ENCODE measurements around the gene LUZP4. TPM values are rescaled to one million over a fixed set of nuclear protein-coding genes. Genes with fewer than 3 reads are reported as not detected.
A peak's percentile ranks its signal among the peaks of the same experiment; 100 is the strongest.

Gene LUZP4
- total and polyA plus RNA-seq, 2 experiments from 2014 or later = not detected

DNA sequence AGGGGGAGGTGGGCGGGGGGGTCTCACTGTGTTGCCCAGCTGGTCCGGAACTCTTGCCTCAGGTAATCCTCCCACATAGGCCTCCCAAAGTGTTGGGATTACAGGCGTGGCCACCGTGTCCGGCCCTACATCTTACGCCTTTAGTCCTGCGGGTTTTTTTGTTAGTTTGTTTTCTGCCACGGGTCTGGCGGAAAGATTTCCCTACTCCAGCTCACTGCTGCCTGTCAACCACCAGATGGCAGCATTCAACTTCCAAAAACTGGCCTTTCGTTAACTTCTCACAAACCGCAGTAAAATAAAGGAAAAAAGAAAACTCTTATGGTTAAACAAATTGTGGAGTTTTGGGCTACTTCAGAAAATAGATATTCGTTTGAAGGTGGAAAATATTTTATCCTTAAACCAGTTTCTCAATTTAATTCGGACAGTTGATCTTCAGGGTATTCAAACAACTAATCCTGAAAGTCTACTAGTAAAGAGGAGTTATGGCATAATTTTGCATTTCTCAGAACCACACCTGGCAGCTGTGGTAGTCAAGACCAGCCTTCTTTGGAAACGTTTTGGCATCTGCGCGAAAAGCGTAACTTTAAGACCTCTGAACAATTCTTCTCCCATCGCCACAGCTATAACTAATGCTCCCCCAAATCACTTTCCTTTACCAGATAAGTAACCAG lies 41.1 kb downstream of the LUZP4 start:
- Histone ChIP-seq H3K4me3 (no peak overlapping the region), H3K4me2 (0 out of 2 replicates have a peak overlapping the region, but pooled peaks have one; percentile 5), H3F3A (replicated peaks; ENCODE audit: low read depth) (no peaks in the 10 kb centered on the region), H3K27ac (ENCODE audit: low read depth) (no peak overlapping the region), H3K4me1 (ENCODE audit: insufficient read depth) (no peaks in the 10 kb centered on the region), H3K9me2 (ENCODE audit: insufficient read depth) (no peaks in the 10 kb centered on the region), H3K27me3 (ENCODE audit: insufficient read depth) (no peaks in the 10 kb centered on the region), H2AFZ (no peak overlapping the region), H4K20me1 (replicated peaks; ENCODE audit: insufficient read depth) (no peaks in the 10 kb centered on the region), H3K79me2 (replicated peaks; ENCODE audit: insufficient read depth) (no peaks in the 10 kb centered on the region), H3K36me3 (ENCODE audit: insufficient read depth) (no peaks in the 10 kb centered on the region)
- TF ChIP-seq STAT1 (IDR thresholded peaks at IDR 0.05; ENCODE audit: unreplicated experiment) (no peak), EZH2phosphoT487 (IDR thresholded peaks at IDR 0.05; ENCODE audit: unreplicated experiment) (no peak), CTCF (conservative IDR thresholded peaks at IDR 0.05; ENCODE audit: low read depth in 2 of 2) (peak; percentile 73)
- Mint-ChIP-seq H3K4me1 (peaks cover 5% of the 10 kb centered on the region; the same call in 2 of the 3 replicates), H3K4me3 (no peak overlapping the region), H3K36me3 (ENCODE audit: low read depth) (0 out of 3 replicates have a peak, but pooled peaks cover 3% of the 10 kb centered on the region), H3K27ac (no peak overlapping the region), H3K27me3 (ENCODE audit: insufficient read depth, low read depth, poor library complexity) (peaks cover 2% of the 10 kb centered on the region), H3K9me3 (no peaks in the 10 kb centered on the region)
- DNase-seq (ENCODE audit: low spot score) (peak; percentile 70), ATAC-seq (peak; percentile 81)

DNA sequence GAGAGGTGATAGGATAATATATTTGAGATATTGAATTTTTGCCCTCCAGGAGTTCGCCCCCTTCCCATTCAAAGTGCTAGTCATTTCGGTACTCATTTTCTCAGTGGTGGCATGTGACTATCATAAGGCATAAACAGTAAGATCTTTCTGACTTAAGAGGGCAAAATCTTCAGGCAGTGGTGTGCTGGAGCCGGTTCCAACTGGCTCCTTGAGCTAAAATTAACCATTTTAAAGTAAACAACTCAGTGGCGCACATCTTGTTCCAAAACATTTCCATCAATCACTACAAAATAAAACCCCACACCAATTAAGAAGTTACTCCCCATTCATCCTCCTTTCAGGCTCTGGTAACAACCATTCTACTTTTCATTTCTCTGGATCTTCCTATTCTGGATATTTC lies 43.3 kb downstream of the LUZP4 start:
- Mint-ChIP-seq H3K4me3 (no peak overlapping the region), H3K4me1 (peaks cover 5% of the 10 kb centered on the region; the same call in 2 of the 3 replicates), H3K9me3 (no peaks in the 10 kb centered on the region), H3K27me3 (ENCODE audit: insufficient read depth, low read depth, poor library complexity) (peaks cover 2% of the 10 kb centered on the region), H3K27ac (no peak overlapping the region), H3K36me3 (ENCODE audit: low read depth) (0 out of 3 replicates have a peak, but pooled peaks cover 3% of the 10 kb centered on the region)
- Histone ChIP-seq H3K4me3 (no peak overlapping the region), H3F3A (replicated peaks; ENCODE audit: low read depth) (no peaks in the 10 kb centered on the region), H3K27me3 (ENCODE audit: insufficient read depth) (no peaks in the 10 kb centered on the region), H4K20me1 (replicated peaks; ENCODE audit: insufficient read depth) (no peaks in the 10 kb centered on the region), H3K79me2 (replicated peaks; ENCODE audit: insufficient read depth) (no peaks in the 10 kb centered on the region), H3K9me2 (ENCODE audit: insufficient read depth) (no peaks in the 10 kb centered on the region), H3K36me3 (ENCODE audit: insufficient read depth) (no peaks in the 10 kb centered on the region), H3K27ac (ENCODE audit: low read depth) (no peak overlapping the region), H3K4me1 (ENCODE audit: insufficient read depth) (no peaks in the 10 kb centered on the region), H2AFZ (no peak overlapping the region), H3K4me2 (no peak overlapping the region)
- ATAC-seq (no peak), DNase-seq (ENCODE audit: low spot score) (no peak)
- TF ChIP-seq, protein P1, sequence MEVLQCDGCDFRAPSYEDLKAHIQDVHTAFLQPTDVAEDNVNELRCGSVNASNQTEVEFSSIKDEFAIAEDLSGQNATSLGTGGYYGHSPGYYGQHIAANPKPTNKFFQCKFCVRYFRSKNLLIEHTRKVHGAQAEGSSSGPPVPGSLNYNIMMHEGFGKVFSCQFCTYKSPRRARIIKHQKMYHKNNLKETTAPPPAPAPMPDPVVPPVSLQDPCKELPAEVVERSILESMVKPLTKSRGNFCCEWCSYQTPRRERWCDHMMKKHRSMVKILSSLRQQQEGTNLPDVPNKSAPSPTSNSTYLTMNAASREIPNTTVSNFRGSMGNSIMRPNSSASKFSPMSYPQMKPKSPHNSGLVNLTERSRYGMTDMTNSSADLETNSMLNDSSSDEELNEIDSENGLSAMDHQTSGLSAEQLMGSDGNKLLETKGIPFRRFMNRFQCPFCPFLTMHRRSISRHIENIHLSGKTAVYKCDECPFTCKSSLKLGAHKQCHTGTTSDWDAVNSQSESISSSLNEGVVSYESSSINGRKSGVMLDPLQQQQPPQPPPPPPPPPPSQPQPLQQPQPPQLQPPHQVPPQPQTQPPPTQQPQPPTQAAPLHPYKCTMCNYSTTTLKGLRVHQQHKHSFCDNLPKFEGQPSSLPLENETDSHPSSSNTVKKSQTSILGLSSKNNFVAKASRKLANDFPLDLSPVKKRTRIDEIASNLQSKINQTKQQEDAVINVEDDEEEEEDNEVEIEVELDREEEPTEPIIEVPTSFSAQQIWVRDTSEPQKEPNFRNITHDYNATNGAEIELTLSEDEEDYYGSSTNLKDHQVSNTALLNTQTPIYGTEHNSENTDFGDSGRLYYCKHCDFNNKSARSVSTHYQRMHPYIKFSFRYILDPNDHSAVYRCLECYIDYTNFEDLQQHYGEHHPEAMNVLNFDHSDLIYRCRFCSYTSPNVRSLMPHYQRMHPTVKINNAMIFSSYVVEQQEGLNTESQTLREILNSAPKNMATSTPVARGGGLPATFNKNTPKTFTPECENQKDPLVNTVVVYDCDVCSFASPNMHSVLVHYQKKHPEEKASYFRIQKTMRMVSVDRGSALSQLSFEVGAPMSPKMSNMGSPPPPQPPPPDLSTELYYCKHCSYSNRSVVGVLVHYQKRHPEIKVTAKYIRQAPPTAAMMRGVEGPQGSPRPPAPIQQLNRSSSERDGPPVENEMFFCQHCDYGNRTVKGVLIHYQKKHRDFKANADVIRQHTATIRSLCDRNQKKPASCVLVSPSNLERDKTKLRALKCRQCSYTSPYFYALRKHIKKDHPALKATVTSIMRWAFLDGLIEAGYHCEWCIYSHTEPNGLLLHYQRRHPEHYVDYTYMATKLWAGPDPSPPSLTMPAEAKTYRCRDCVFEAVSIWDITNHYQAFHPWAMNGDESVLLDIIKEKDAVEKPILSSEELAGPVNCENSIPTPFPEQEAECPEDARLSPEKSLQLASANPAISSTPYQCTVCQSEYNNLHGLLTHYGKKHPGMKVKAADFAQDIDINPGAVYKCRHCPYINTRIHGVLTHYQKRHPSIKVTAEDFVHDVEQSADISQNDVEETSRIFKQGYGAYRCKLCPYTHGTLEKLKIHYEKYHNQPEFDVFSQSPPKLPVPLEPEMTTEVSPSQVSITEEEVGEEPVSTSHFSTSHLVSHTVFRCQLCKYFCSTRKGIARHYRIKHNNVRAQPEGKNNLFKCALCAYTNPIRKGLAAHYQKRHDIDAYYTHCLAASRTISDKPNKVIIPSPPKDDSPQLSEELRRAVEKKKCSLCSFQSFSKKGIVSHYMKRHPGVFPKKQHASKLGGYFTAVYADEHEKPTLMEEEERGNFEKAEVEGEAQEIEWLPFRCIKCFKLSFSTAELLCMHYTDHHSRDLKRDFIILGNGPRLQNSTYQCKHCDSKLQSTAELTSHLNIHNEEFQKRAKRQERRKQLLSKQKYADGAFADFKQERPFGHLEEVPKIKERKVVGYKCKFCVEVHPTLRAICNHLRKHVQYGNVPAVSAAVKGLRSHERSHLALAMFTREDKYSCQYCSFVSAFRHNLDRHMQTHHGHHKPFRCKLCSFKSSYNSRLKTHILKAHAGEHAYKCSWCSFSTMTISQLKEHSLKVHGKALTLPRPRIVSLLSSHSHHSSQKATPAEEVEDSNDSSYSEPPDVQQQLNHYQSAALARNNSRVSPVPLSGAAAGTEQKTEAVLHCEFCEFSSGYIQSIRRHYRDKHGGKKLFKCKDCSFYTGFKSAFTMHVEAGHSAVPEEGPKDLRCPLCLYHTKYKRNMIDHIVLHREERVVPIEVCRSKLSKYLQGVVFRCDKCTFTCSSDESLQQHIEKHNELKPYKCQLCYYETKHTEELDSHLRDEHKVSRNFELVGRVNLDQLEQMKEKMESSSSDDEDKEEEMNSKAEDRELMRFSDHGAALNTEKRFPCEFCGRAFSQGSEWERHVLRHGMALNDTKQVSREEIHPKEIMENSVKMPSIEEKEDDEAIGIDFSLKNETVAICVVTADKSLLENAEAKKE (CRISPR knock-in tag; IDR thresholded peaks at IDR 0.05) = no peak
- TF ChIP-seq POLR2AphosphoS5 (IDR thresholded peaks at IDR 0.05; ENCODE audit: low read depth) (no peak), CTCF (conservative IDR thresholded peaks at IDR 0.05; ENCODE audit: low read depth in 2 of 2) (no peak), NANOG (IDR thresholded peaks at IDR 0.05; ENCODE audit: borderline replicate concordance) (no peak), EZH2 (IDR thresholded peaks at IDR 0.05; ENCODE audit: low read depth, unreplicated experiment) (no peak), JUNB (IDR thresholded peaks at IDR 0.05; ENCODE audit: unreplicated experiment) (no peak), STAT1 (IDR thresholded peaks at IDR 0.05; ENCODE audit: unreplicated experiment) (no peak)
